Measurements from ENCODE around the gene BABAM2.

GRCh38 chr2:27903649-27904404, 13.3 kb downstream of the BABAM2 start:
- TF ChIP-seq CTCF (IDR thresholded peaks at IDR 0.05) = no peak
- TF ChIP-seq POLR2A (IDR thresholded peaks at IDR 0.05) = no peak

Measured in thyroid gland (tissue), 4 donors.